GM19239 (cell line): ENCODE measurements around the gene TMEM38B.
"Not testable (repeated sequence)": the region's sequence is repeated elsewhere in the genome, so short reads cannot be mapped to it uniquely, and the experiment has no call there.

Experiments used
- DNase-seq: peaks from one replicate; pipeline ENCODE4 v3.0.0; 2011; ENCODE audit warnings: low spot score; ENCODE audit not compliant: insufficient read length
- FAIRE-seq: peaks from 2 replicates; lab custom pipeline; 2011; peaks lifted over from hg19 to GRCh38; lab: Jason Lieb, UNC

Gene TMEM38B

GRCh38 chr9:105712773-105713172, 18.4 kb downstream of the TMEM38B start:
- FAIRE-seq (no peak), DNase-seq (no peak)

DNA sequence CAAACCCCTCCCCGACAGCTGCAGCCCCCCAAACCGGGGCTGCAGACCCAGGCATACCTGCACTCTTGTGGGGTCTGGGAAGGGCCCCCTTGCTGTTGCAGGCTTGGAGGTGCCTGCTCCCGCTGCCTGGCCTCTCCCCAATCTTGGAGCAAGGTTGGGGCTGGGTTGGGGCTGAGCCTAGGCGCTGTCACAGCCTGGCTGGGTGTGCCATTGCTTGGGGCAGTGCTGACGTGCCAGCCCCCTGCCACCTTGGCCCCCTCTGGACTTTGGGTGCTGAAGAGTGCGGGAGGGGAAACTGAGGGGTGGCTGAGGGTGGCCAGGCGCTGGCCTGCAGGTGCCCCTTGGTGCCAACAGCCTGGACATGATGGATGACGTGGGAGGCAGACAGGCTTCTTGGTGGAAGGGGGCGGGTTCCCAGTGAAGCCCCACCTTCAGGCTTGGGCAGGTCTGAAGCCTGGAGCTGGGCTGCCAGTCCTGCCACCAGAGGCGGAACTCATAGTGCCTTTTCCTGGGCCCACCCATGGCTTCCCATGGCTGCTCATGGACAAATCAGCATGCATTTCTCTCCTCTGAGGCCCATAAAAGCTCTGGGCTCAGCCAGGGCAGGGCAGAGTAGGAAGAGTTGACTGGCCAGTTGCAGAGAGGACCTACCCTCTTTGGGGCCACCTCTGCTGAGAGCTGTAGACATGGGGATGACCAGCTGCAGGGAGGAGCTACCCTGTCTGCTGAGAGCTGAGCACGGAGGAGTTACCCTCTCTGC, 19.1 kb downstream of the TMEM38B start:
- DNase-seq (no peak), FAIRE-seq (no peak)

DNA sequence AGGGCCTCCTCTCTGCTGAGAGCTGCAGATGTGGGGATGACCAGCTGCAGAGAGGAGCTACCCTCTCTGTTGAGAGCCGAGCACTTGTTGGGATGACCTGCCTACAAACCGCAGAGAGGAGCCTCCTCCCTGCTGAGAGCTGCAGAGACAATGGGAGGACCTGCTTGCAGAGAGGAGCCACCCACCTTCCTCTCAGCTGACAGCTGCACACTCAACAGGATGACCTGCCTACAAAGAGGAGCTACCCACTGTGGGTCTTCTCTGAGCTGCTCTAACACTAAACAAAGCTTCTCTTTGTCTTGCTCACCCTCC, 19.6 kb downstream of the TMEM38B start:
- no peak for FAIRE-seq
- DNase-seq = no peak

DNA sequence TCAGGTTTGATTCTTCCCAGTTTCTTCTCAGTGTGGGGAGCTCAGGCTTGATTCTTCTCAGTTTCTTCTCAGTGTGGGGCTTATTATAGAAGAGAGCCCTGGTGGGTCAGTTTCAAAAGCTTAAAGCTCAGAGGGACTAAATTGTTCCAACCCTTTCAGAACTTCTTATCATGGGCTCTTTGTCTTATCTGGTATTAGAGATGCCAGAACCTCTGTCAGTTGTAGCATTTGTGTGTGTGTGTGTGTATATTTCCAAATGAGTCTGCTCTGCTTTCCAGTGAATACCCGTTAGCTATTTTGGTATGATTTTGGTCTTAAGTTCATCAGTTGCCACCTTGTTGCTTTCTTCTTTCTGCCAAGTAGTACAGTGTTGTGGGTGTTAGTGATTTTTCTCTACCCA, 21.8 kb downstream of the TMEM38B start:
- FAIRE-seq (peak; percentile 31), DNase-seq (no peak)

DNA sequence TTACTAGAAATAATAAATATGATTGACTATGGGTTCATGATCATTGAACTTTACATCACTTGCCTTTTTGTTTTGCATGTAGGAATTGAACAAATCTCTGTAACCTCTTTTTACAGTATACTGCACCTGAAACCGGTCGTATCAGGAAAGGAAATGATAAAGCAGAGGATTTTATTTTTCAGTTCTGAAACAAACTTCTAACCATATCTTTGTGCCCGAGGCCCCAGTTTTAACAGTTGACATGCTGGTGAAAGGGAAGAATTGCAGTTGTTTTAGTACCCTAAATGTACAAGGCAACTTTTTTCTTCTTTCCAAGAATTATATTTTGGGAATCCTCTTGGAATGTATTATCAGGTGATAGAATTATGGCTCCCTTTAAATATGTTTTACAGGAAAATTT, 27.8 kb downstream of the TMEM38B start:
- FAIRE-seq = peak; percentile 33
- DNase-seq = no peak

DNA sequence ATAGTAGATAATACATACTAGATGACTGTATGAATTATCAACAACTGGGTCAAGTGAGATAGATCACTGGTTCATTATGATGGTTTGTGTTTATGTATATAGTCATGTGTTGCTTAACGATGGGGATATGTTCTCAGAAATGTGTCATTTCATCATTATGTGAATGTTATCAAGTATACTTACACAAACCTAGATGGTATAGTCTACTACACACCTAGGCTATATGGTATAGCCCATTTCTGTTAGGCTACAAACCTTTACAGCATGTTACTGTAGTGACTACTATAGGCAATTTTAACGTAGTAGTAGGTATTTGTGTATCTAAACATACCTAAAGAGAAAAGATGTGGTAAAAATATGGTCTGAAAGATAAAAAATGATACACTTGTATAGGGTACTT, 31.0 kb downstream of the TMEM38B start:
- no peak for DNase-seq
- no peak for FAIRE-seq

DNA sequence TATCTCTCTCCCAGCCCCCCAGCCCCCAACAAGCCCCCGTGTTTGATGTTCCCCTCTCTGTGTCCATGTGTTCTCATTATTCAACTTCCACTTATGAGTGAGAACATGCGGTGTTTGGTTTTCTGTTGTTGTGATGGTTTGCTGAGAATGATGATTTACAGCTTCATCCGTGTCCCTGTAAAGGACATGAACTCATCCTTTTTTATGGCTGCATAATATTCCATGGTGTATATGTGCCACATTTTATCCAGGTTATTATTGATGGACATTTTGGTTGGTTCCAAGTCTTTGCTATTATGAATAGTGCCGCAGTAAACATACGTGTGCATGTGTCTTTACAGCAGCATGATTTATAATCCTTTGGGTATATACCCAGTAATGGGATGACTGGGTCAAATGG, 33.9 kb downstream of the TMEM38B start:
- not testable (repeated sequence) for FAIRE-seq, DNase-seq

GRCh38 chr9:105731420-105731819, 37.1 kb downstream of the TMEM38B start:
- not testable (repeated sequence) for FAIRE-seq, DNase-seq

DNA sequence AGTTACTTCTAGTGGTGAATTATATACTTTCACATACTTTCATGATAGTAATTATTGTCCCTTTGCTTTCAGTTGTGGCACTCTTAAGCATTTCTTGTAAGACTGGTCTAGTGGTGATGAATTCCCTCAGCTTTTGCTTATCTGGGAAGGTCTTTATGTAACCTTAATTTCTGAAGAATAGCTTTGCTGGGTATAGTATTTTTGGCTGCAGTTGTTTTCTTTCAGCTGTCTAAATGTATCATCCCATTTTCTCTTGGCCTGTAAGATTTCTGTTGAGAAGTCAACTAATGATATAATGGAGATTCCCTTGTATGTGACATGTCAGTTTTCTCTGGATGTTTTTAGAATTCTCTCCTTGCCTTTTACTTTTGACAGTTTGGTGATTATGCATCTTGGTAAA, 41.0 kb downstream of the TMEM38B start:
- no peak for DNase-seq
- no peak for FAIRE-seq

DNA sequence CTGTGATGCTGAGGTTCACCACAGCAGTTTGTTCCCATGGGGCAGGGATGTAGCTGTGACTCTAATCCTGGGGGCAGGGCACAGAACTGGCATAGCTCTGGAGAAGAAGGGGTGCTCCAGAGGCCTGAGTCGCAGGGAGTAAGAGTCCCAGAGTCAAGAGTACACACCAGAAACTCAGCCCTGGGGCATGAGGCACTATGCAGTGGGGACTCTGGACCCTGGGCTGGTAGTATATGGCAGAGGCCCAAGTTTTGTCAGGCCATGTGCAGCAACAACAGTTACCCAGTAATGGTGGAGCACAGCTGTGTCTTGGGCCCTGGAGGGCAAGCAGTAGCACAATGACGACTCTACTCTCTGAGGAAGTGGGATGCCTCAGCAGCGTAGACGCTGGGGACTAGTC, 42.9 kb downstream of the TMEM38B start:
- DNase-seq = no peak
- no peak for FAIRE-seq

DNA sequence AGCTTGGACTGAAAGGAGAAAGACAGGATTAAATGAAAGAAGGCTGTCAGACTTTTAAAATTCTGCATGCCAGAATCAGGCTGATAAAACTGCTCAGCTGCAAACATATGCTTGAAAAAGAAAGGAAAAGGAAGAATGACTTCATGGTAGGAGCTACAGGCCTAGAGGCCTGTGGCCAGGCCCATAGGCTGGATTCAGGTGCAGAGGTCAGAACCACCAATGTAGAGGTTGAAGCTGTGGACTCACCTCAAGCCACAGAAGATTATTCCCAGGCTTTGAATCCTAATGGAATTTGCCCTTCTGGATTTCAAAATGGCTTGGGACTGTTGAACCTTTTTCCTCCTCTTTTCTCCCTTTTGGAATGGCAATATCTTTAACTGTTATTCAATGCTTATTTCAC, 47.7 kb downstream of the TMEM38B start:
- no peak for FAIRE-seq
- DNase-seq = no peak

- not testable (repeated sequence) for DNase-seq, FAIRE-seq
Measured at GRCh38 chr9:105747325-105747724, 53.0 kb downstream of the TMEM38B start.

DNA sequence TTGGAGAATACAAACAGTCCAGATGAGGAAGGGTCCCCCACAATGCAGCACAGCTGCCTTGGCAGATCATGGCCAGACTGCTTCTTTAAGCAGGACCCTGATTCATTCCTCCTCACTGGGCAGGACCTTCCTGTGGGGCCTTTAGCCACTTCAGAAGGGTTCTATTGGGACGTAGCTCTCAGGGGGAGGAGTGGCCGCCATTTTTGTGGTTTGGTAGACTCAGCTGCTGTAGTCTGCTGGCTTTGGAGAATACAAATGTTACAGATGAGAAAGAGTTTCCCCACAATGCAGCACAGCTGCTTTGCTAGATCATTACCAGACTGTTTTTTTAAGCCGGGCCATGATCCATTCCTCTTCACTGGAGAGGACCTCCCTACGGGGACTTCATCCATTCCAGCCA, 57.4 kb downstream of the TMEM38B start:
- FAIRE-seq (no peak), DNase-seq (no peak)

- DNase-seq (no peak), FAIRE-seq (no peak)
Measured at GRCh38 chr9:105757496-105758251, 63.3 kb downstream of the TMEM38B start.

DNA sequence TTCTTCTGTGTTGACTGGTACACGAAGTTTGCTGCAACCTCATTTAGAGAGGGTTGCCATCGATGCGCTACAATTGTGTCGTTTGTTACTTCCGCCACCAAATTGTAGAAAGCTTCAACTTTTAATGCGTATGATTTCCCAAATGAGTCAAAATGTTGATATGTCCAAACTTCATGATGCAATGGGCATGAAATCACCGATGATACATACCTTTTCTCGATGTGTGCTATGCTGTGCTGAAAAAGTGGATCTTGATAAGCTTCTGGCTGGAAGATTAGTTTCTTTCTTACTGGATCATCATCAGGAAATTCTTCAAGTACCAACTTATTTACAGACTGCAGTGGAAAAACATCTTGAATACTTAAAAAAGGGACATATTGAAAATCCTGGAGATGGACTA, 65.7 kb downstream of the TMEM38B start:
- FAIRE-seq (no peak), DNase-seq (no peak)

DNA sequence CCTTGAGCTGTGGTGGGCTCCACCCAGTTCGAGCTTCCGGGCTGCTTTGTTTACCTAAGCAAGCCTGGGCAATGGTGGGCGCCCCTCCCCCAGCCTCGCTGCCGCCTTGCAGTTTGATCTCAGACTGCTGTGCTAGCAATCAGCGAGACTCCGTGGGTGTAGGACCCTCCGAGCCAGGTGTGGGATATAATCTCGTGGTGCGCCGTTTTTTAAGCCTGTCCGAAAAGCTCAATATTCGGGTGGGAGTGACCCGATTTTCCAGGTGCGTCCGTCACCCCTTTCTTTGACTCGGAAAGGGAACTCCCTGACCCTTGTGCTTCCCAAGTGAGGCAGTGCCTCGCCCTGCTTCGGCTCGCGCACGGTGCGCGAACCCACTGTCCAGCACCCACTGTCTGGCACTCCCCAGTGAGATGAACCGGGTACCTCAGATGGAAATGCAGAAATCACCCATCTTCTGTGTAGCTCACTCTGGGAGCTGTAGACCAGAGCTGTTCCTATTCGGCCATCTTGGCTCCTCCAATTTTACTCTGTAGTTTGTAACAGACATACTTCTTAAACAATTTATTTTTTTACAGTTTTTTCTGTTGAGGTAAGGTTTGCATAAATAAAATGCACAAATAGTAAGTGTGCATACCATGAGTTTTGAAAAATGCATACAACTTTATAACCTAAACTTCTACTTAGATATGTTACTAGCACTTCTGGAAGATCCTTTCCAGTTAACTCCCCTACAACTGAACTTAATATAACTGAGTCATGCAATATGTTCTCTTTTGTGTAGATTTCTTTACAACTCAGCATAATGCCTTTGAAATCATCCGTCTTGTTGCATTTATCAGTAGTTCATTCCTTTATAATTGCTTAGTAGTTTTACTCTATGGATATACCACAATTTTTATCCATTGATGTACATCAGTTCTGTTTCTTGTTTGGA, 88.5 kb downstream of the TMEM38B start:
- FAIRE-seq = not testable (repeated sequence)

GRCh38 chr9:105783495-105783872, 89.1 kb downstream of the TMEM38B start:
- not testable (repeated sequence) for FAIRE-seq

More for the DNA sequence above, 88.5 kb downstream of the TMEM38B start:
- not testable (repeated sequence) for DNase-seq

GRCh38 chr9:105786796-105787195, 92.5 kb downstream of the TMEM38B start:
- not testable (repeated sequence) for DNase-seq, FAIRE-seq

More at GRCh38 chr9:105783495-105783872, 89.1 kb downstream of the TMEM38B start:
- DNase-seq = not testable (repeated sequence)

DNA sequence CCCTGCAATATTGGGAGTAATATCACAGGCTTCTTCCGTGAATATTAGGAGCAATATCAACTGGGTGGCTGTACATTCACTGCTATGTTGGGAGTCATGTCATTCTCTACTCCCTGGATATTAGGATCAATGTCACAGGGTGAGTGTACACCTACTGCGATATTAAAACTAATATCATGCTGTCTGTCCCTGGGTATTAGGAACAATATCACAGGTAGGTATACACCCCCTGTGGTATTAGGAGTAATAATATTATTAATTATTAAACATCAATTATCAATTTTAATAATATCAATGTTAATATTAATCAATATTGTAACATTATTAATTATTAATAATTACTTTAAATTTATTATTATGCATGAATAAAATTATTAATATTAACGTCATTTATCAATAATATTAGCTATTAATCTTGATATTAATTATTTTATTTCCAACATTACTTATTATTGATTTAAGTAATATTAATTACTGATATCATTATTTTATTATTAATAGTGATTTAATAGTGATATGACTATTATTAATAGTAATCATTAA, 121.9 kb downstream of the TMEM38B start:
- DNase-seq = no peak
- FAIRE-seq = no peak

GRCh38 chr9:105816981-105817380, 122.6 kb downstream of the TMEM38B start:
- FAIRE-seq (no peak), DNase-seq (no peak)
